Liver (tissue), 3 donors: ENCODE data around the gene ZDHHC14.

Source experiments
- CTCF ChIP-seq: fragments of 150-350 bp; IDR thresholded peaks from 2 replicates; pipeline ENCODE4 v1.5.1; 2017; ENCODE audit warnings: improper control_type of control experiment, low read depth, low read length; ENCODE audit not compliant: missing input control
- GABPA ChIP-seq, 2 donors: IDR thresholded peaks in 1 of 2; conservative IDR thresholded peaks in 1 of 2; 2 replicates each; pipeline ENCODE4 v1.6.1; 2016; ENCODE audit warnings: antibody characterized with exemption in 2 of 2, mild to moderate bottlenecking in 1 of 2, moderate library complexity in 1 of 2
- MAX ChIP-seq: IDR thresholded peaks from 2 replicates; pipeline ENCODE4 v1.6.1; 2016; ENCODE audit warnings: antibody characterized with exemption
- RAD21 ChIP-seq, 2 donors: IDR thresholded peaks; 2 replicates each; pipeline ENCODE4 v1.6.1; 2016; ENCODE audit warnings: antibody characterized with exemption in 2 of 2, mild to moderate bottlenecking in 2 of 2
- RXRA ChIP-seq, 2 donors: IDR thresholded peaks; 2 replicates each; pipeline ENCODE4 v1.6.1; 2017 to 2018; ENCODE audit warnings: antibody characterized with exemption in 2 of 2, mild to moderate bottlenecking in 1 of 2
- SP1 ChIP-seq: IDR thresholded peaks from 2 replicates; pipeline ENCODE4 v1.6.1; 2018; ENCODE audit warnings: antibody characterized with exemption, mild to moderate bottlenecking
- TAF1 ChIP-seq: conservative IDR thresholded peaks from 2 replicates; pipeline ENCODE4 v1.6.1; 2016; ENCODE audit warnings: antibody characterized with exemption, mild to moderate bottlenecking
- YY1 ChIP-seq: IDR thresholded peaks from 2 replicates; pipeline ENCODE4 v1.6.1; 2016; ENCODE audit warnings: antibody characterized with exemption, mild to moderate bottlenecking
- TF ChIP-seq, protein P1 (sequence below): IDR thresholded peaks from 2 replicates; pipeline ENCODE4 v1.6.1; 2016; ENCODE audit warnings: antibody characterized with exemption
- TF ChIP-seq, protein P2 (sequence below): IDR thresholded peaks from 2 replicates; pipeline ENCODE4 v1.6.1; 2016; ENCODE audit warnings: antibody characterized with exemption
- TF ChIP-seq, protein P3 (sequence below): IDR thresholded peaks from 2 replicates; pipeline ENCODE4 v1.6.1; 2016; ENCODE audit warnings: antibody characterized with exemption, mild to moderate bottlenecking
- donor health status: healthy.
- donor health status: healthy.

DNA sequence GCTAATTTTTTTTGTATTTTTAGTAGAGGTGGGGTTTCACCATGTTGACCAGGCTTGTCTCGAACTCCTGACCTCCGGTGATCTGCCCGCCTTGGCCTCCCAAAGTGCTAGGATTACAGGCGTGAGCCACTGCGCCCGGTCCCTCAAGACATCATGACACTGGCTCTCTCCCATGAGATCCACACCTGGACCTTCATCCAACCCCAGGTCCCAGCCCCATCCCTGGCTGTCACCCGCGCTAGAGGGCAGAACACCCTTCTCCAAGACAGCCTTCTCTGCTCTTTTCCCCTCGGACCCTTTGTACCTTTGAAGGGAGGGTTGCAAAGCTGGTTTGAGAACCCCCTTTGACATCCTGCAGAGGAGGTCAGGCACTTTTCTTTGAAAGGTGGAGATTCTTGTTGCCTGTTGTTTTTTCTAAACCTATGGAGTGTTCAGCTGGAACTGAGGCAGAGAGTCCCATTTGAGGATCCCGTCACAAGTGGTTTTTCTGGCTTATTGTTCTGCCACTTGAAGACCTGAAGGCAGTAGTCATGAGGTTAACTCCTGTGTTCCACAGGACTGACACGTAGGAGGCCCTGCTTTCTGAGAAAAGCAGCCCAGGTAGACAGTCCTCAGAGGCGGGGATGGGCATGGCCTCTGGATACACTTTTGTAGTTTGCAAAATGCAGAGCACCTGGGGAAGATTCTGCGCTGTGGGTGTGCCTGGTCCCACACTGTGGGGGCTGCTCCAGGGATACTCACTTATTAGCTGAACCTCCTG lies 270.9 kb downstream of the ZDHHC14 start:
- TF ChIP-seq, protein P1, sequence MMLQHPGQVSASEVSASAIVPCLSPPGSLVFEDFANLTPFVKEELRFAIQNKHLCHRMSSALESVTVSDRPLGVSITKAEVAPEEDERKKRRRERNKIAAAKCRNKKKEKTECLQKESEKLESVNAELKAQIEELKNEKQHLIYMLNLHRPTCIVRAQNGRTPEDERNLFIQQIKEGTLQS, result no peak
- no peak for TF ChIP-seq GABPA (IDR thresholded peaks at IDR 0.05 in 1 of 2, conservative IDR thresholded peaks at IDR 0.05 in 1 of 2)
- no peak for TF ChIP-seq YY1
- TF ChIP-seq CTCF, result no peak
- TF ChIP-seq RAD21 (IDR thresholded peaks at IDR 0.05), result no peak
- TF ChIP-seq RXRA (IDR thresholded peaks at IDR 0.05), result no peak
- TF ChIP-seq, protein P2, sequence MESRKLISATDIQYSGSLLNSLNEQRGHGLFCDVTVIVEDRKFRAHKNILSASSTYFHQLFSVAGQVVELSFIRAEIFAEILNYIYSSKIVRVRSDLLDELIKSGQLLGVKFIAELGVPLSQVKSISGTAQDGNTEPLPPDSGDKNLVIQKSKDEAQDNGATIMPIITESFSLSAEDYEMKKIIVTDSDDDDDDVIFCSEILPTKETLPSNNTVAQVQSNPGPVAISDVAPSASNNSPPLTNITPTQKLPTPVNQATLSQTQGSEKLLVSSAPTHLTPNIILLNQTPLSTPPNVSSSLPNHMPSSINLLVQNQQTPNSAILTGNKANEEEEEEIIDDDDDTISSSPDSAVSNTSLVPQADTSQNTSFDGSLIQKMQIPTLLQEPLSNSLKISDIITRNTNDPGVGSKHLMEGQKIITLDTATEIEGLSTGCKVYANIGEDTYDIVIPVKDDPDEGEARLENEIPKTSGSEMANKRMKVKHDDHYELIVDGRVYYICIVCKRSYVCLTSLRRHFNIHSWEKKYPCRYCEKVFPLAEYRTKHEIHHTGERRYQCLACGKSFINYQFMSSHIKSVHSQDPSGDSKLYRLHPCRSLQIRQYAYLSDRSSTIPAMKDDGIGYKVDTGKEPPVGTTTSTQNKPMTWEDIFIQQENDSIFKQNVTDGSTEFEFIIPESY, result no peak
- TF ChIP-seq TAF1, result no peak
- TF ChIP-seq, protein P3, sequence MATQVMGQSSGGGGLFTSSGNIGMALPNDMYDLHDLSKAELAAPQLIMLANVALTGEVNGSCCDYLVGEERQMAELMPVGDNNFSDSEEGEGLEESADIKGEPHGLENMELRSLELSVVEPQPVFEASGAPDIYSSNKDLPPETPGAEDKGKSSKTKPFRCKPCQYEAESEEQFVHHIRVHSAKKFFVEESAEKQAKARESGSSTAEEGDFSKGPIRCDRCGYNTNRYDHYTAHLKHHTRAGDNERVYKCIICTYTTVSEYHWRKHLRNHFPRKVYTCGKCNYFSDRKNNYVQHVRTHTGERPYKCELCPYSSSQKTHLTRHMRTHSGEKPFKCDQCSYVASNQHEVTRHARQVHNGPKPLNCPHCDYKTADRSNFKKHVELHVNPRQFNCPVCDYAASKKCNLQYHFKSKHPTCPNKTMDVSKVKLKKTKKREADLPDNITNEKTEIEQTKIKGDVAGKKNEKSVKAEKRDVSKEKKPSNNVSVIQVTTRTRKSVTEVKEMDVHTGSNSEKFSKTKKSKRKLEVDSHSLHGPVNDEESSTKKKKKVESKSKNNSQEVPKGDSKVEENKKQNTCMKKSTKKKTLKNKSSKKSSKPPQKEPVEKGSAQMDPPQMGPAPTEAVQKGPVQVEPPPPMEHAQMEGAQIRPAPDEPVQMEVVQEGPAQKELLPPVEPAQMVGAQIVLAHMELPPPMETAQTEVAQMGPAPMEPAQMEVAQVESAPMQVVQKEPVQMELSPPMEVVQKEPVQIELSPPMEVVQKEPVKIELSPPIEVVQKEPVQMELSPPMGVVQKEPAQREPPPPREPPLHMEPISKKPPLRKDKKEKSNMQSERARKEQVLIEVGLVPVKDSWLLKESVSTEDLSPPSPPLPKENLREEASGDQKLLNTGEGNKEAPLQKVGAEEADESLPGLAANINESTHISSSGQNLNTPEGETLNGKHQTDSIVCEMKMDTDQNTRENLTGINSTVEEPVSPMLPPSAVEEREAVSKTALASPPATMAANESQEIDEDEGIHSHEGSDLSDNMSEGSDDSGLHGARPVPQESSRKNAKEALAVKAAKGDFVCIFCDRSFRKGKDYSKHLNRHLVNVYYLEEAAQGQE, result no peak
- no peak for TF ChIP-seq MAX
- TF ChIP-seq SP1, result no peak
